Endothelial cell of umbilical vein (primary cell): Measurements from ENCODE around the gene NIPA2. TPM values are rescaled to one million over a fixed set of nuclear protein-coding genes. Genes with fewer than 3 reads are reported as not detected.

ENCODE experiments used
- BruUV-seq: library from RNA; stranded (reverse); fragments of 400-500 nt; replicated peaks from 2 replicates; lab custom pipeline; 2021; lab: Mats Ljungman, UMichigan
- CTCF ChIA-PET: fragments of 300-600, 350-600 bp; sonication (Branson Sonifier 250); formaldehyde crosslinking; loops from one replicate; lab custom pipeline; 2021; ENCODE audit warnings: antibody characterized with exemption, inconsistent platforms; lab: Charles Lee
- POLR2A ChIA-PET: fragments of 300-600, 350-600 bp; sonication (Branson Sonifier 250); formaldehyde crosslinking; loops from one replicate; lab custom pipeline; 2021; ENCODE audit warnings: antibody characterized with exemption, inconsistent platforms; lab: Charles Lee
- DNase-seq: peaks from one replicate; pipeline ENCODE4 v3.0.0-alpha.2; 2011; ENCODE audit warnings: low read depth, low spot score
- FAIRE-seq: peaks from 2 replicates; lab custom pipeline; 2011; peaks lifted over from hg19 to GRCh38; lab: Jason Lieb, UNC
- H2AFZ ChIP-seq: 2 replicates; pipeline ENCODE4 v1.6.0; 2012; ENCODE audit warnings: low read depth, low read length, control low read depth, inconsistent platforms
- H3K27ac ChIP-seq: 2 replicates; pipeline ENCODE4 v1.5.1; 2011; ENCODE audit warnings: low read depth, mild to moderate bottlenecking, control low read depth, low read length, moderate library complexity; ENCODE audit not compliant: insufficient read depth
- H3K27me3 ChIP-seq, 2 experiments: 2 replicates each; pipeline versions ENCODE4 v1.6.0 to v1.6.1; 2011; ENCODE audit warnings: low read length in 2 of 2, mixed read lengths in 1 of 2; ENCODE audit not compliant: control insufficient read depth in 2 of 2, insufficient read depth in 2 of 2
- H3K36me3 ChIP-seq, 2 experiments: 2 replicates in 1 of 2; 3 replicates in 1 of 2; pipeline ENCODE4 v1.5.1; 2011; ENCODE audit warnings: low read length in 2 of 2, mild to moderate bottlenecking in 1 of 2, moderate library complexity in 1 of 2; ENCODE audit not compliant: control insufficient read depth in 2 of 2, insufficient read depth in 2 of 2; ENCODE audit errors: extremely low read depth in 1 of 2
- H3K4me1 ChIP-seq: 3 replicates; pipeline ENCODE4 v1.5.1; 2011; ENCODE audit warnings: mild to moderate bottlenecking, low read length; ENCODE audit not compliant: control insufficient read depth, insufficient read depth; ENCODE audit errors: extremely low read depth
- H3K4me2 ChIP-seq: 2 replicates; pipeline ENCODE4 v1.6.1; 2011; ENCODE audit warnings: low read length, control low read depth, mixed read lengths; ENCODE audit not compliant: insufficient read depth
- H3K4me3 ChIP-seq, 3 experiments: fragments of 200-600 bp in 1 of 3; sonication (generic), shearing (Covaris generic) in 1 of 3; replicated peaks in 1 of 3; 2 replicates each; pipeline ENCODE4 v1.5.1; 2011 to 2016; ENCODE audit warnings: control low read depth in 3 of 3, low read length in 3 of 3, mild to moderate bottlenecking in 2 of 3, inconsistent platforms in 1 of 3, low read depth in 1 of 3, moderate library complexity in 1 of 3; ENCODE audit not compliant: insufficient read depth in 1 of 3
- H3K79me2 ChIP-seq: 2 replicates; pipeline ENCODE4 v1.6.0; 2012; ENCODE audit warnings: low read length, inconsistent platforms; ENCODE audit not compliant: control insufficient read depth, insufficient read depth
- H3K9ac ChIP-seq: replicated peaks from 2 replicates; pipeline ENCODE3; 2011; ENCODE audit warnings: low read length, control low read depth; ENCODE audit not compliant: insufficient read depth; ENCODE audit errors: extremely low read depth
- H3K9me1 ChIP-seq: replicated peaks from 3 replicates; pipeline ENCODE4 v1.6.0; 2011; ENCODE audit warnings: mild to moderate bottlenecking, low read length; ENCODE audit not compliant: control insufficient read depth, insufficient read depth; ENCODE audit errors: extremely low read depth
- H3K9me3 ChIP-seq: replicated peaks from 2 replicates; pipeline ENCODE4 v1.5.1; 2012; ENCODE audit warnings: low read length, inconsistent platforms; ENCODE audit not compliant: control insufficient read depth, insufficient read depth
- H4K20me1 ChIP-seq: replicated peaks from 2 replicates; pipeline ENCODE3; 2011; ENCODE audit warnings: mild to moderate bottlenecking, low read length; ENCODE audit not compliant: control insufficient read depth, insufficient read depth; ENCODE audit errors: extremely low read depth
- EZH2 ChIP-seq: IDR thresholded peaks from 2 replicates; pipeline ENCODE4 v1.6.1; 2012; ENCODE audit warnings: borderline replicate concordance, low read depth, mild to moderate bottlenecking, moderate library complexity, low read length, inconsistent platforms; ENCODE audit not compliant: severe bottlenecking
- FOS ChIP-seq: IDR thresholded peaks from 2 replicates; pipeline ENCODE4 v1.6.1; 2011; ENCODE audit warnings: mild to moderate bottlenecking, low read length, moderate library complexity, borderline replicate concordance; ENCODE audit not compliant: insufficient read depth
- JUN ChIP-seq: IDR thresholded peaks from 2 replicates; pipeline ENCODE4 v1.6.1; 2011; ENCODE audit warnings: borderline replicate concordance, low read depth; ENCODE audit not compliant: insufficient read length, insufficient read depth
- MAX ChIP-seq: IDR thresholded peaks from 2 replicates; pipeline ENCODE4 v1.6.1; 2011; ENCODE audit not compliant: insufficient read depth, insufficient read length
- MYC ChIP-seq: IDR thresholded peaks from one replicate; pipeline ENCODE4 v1.6.1; 2011; ENCODE audit warnings: mild to moderate bottlenecking, low read depth, low read length
- POLR2A ChIP-seq: IDR thresholded peaks from 2 replicates; pipeline ENCODE4 v1.6.1; 2012; ENCODE audit warnings: low read depth, mild to moderate bottlenecking, control low read depth, low read length
- POLR2AphosphoS5 ChIP-seq: IDR thresholded peaks from 2 replicates; pipeline ENCODE4 v1.6.1; 2012; ENCODE audit warnings: low read depth, mild to moderate bottlenecking, control low read depth, low read length, moderate library complexity; ENCODE audit not compliant: insufficient read depth
- dilution Hi-C: fragments of 300-500 bp; cut with MboI; formaldehyde crosslinking; loops from one replicate; pipeline ENCODE4 v1.15.0; 2019; ENCODE audit warnings: low sequenced_read_pairs; ENCODE audit not compliant: extremely low pct_ligation_motif_present
- intact Hi-C: fragments of 100-400 bp; cut with micrococcal nuclease; formaldehyde crosslinking; loops from one replicate; pipeline ENCODE4 v1.10.0; 2022
- polyA plus RNA-seq, 4 experiments: library from polyadenylated mRNA; depleted of rRNA in 3 of 4; stranded (reverse) in 3 of 4; unstranded in 1 of 4; fragments of >200 nt; gene quantifications; 2 replicates each; pipeline versions ENCODE4 v1.2.1 to v1.2.3, GENCODE V29; 2011 to 2012; ENCODE audit warnings: missing spikeins in 1 of 4
- total RNA-seq: library from RNA; stranded (reverse); gene quantifications from 2 replicates; pipeline ENCODE4 v1.2.3, GENCODE V29; 2021
- TF ChIP-seq, protein P1 (sequence below), 2 donors: IDR thresholded peaks; 1 replicate in 1 of 2; 2 replicates in 1 of 2; pipeline ENCODE4 v1.5.1; 2011; ENCODE audit warnings: low read length in 2 of 2, mild to moderate bottlenecking in 2 of 2, moderate library complexity in 2 of 2, control low read depth in 1 of 2, inconsistent platforms in 1 of 2, low read depth in 1 of 2; ENCODE audit not compliant: insufficient read depth in 1 of 2; ENCODE audit errors: extremely low read depth in 1 of 2

Gene NIPA2
- total and polyA plus RNA-seq, 2 donors (not counting 3 experiments of a cell fraction or from before 2014, with no cell fraction given) = 55.2 to 75.7 TPM

- dilution Hi-C loops = no loop called here
These were observed 32.3 kb upstream of the NIPA2 start for GRCh38 chr15:22806156-22806555.

More at GRCh38 chr15:22806156-22806555, 32.3 kb upstream of the NIPA2 start:
- no peaks in the 10 kb centered on the region for H3K9me3 ChIP-seq
- no peak overlapping the region for H3K27ac ChIP-seq
- no TSS peak for BruUV-seq
- H3K36me3 ChIP-seq = no peaks in the 10 kb centered on the region
- intact Hi-C loops = no loop called here
- no peak overlapping the region for H3K9ac ChIP-seq
- CTCF ChIA-PET = interaction anchor here (1.0 to 1.3 kb wide), 2 partner anchors 10 to 11 kb away, joined by 3 to 4 read pairs; no protein-coding TSS in a partner anchor
- TF ChIP-seq, protein P1, sequence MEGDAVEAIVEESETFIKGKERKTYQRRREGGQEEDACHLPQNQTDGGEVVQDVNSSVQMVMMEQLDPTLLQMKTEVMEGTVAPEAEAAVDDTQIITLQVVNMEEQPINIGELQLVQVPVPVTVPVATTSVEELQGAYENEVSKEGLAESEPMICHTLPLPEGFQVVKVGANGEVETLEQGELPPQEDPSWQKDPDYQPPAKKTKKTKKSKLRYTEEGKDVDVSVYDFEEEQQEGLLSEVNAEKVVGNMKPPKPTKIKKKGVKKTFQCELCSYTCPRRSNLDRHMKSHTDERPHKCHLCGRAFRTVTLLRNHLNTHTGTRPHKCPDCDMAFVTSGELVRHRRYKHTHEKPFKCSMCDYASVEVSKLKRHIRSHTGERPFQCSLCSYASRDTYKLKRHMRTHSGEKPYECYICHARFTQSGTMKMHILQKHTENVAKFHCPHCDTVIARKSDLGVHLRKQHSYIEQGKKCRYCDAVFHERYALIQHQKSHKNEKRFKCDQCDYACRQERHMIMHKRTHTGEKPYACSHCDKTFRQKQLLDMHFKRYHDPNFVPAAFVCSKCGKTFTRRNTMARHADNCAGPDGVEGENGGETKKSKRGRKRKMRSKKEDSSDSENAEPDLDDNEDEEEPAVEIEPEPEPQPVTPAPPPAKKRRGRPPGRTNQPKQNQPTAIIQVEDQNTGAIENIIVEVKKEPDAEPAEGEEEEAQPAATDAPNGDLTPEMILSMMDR (IDR thresholded peaks at IDR 0.05; ENCODE audit: extremely low read depth in 1 of 2, insufficient read depth in 1 of 2, low read depth in 1 of 2, low read length in 2 of 2) = no peak
- no peak for TF ChIP-seq EZH2
- no peak for TF ChIP-seq MYC
- no peak for TF ChIP-seq POLR2AphosphoS5
- no peak for TF ChIP-seq MAX
- no peak for TF ChIP-seq FOS
- no peak for TF ChIP-seq POLR2A
- no peak for TF ChIP-seq JUN
- POLR2A ChIA-PET = interaction anchor here (0.6 to 1.3 kb wide), 2 partner anchors 10 to 32 kb away, joined by 3 read pairs; no protein-coding TSS in a partner anchor
- no peak overlapping the region for H3K4me3 ChIP-seq
- no peaks in the 10 kb centered on the region for H4K20me1 ChIP-seq
- FAIRE-seq = no peak
- no peak for DNase-seq
- no peak overlapping the region for H3K4me2 ChIP-seq
- H3K27me3 ChIP-seq = no peaks in the 10 kb centered on the region
- H3K4me1 ChIP-seq = no peaks in the 10 kb centered on the region
- no peak overlapping the region for H2AFZ ChIP-seq
- H3K9me1 ChIP-seq = no peaks in the 10 kb centered on the region
- H3K79me2 ChIP-seq = peaks cover 6% of the 10 kb centered on the region
